H1 (cell line): ENCODE measurements around the gene CST6. TPM values are rescaled to one million over a fixed set of nuclear protein-coding genes. Genes with fewer than 3 reads are reported as not detected.

ENCODE experiments used
- BACH1 ChIP-seq: IDR thresholded peaks from 2 replicates; pipeline ENCODE4 v1.6.1; 2012; ENCODE audit warnings: low read length, improper control_type of control experiment
- CHD1 ChIP-seq: IDR thresholded peaks from 2 replicates; pipeline ENCODE4 v1.6.1; 2012; ENCODE audit warnings: low read depth, low read length, improper control_type of control experiment
- CHD7 ChIP-seq: fragments of 300-600 bp; sonication (generic); IDR thresholded peaks from 2 replicates; pipeline ENCODE4 v1.7.1; 2012; ENCODE audit warnings: low read length, moderate library complexity, mild to moderate bottlenecking, inconsistent platforms; ENCODE audit not compliant: insufficient replicate concordance
- GTF2F1 ChIP-seq: IDR thresholded peaks from 2 replicates; pipeline ENCODE4 v1.6.1; 2012; ENCODE audit warnings: low read depth, low read length, improper control_type of control experiment, borderline replicate concordance
- NANOG ChIP-seq: IDR thresholded peaks from 2 replicates; pipeline ENCODE4 v1.6.1; 2011; ENCODE audit warnings: low read length, low read depth, mild to moderate bottlenecking, inconsistent platforms; ENCODE audit not compliant: insufficient read depth, poor library complexity, severe bottlenecking
- PHF8 ChIP-seq: fragments of 200-600 bp; sonication (generic); conservative IDR thresholded peaks from 2 replicates; pipeline ENCODE4 v1.7.1; 2012; ENCODE audit warnings: low read depth, mild to moderate bottlenecking, inconsistent platforms, low read length, moderate library complexity
- RAD21 ChIP-seq, 2 experiments: IDR thresholded peaks in 1 of 2; conservative IDR thresholded peaks in 1 of 2; 2 replicates each; pipeline ENCODE4 v1.6.1; 2011; ENCODE audit warnings: low read depth in 2 of 2, low read length in 2 of 2, improper control_type of control experiment in 1 of 2, inconsistent platforms in 1 of 2, mild to moderate bottlenecking in 1 of 2, moderate library complexity in 1 of 2
- SP1 ChIP-seq: IDR thresholded peaks from 2 replicates; pipeline ENCODE4 v1.6.1; 2011; ENCODE audit warnings: low read depth, low read length
- SP4 ChIP-seq: IDR thresholded peaks from 2 replicates; pipeline ENCODE4 v1.6.1; 2012; ENCODE audit warnings: low read length, inconsistent platforms
- TAF7 ChIP-seq: optimal IDR thresholded peaks from 2 replicates; pipeline ENCODE3; 2011; ENCODE audit warnings: low read depth, mild to moderate bottlenecking, inconsistent platforms, low read length, moderate library complexity, borderline replicate concordance
- ZNF274 ChIP-seq: IDR thresholded peaks from 2 replicates; pipeline ENCODE4 v1.7.0; 2012; ENCODE audit warnings: low read length, borderline replicate concordance; ENCODE audit errors: extremely low read depth
- polyA plus RNA-seq, 7 experiments: library from polyadenylated mRNA; depleted of rRNA in 3 of 7; stranded (reverse) in 5 of 7; unstranded in 2 of 7; fragments of >200 nt in 5 of 7; fragments of 200-250 nt in 2 of 7; gene quantifications; 1 replicate in 5 of 7; 2 replicates in 1 of 7; 4 replicates in 1 of 7; pipeline versions ENCODE4 v1.2.1 to v1.2.3, GENCODE V29; 2011 to 2013; ENCODE audit warnings: missing spikeins in 2 of 7, mixed read lengths in 2 of 7
- total RNA-seq: library from RNA; stranded (reverse); fragmentation: NEBNext Ultra II Directional; extraction: Animal tissue kit (Norgen Biotek cat#: 25700); gene quantifications from 2 replicates; pipeline ENCODE4 v1.2.1, GENCODE V29; 2021

The CST6 gene
- total and polyA plus RNA-seq, 2 of the 8 experiments (the other 6 are each of a cell fraction or from before 2014, with no cell fraction given) = 1.6 to 7.6 TPM

- TF ChIP-seq CHD7 (no peak), NANOG (no peak), TAF7 (no peak), SP4 (no peak), ZNF274 (no peak), RAD21 (IDR thresholded peaks at IDR 0.05 in 1 of 2, conservative IDR thresholded peaks at IDR 0.05 in 1 of 2; ENCODE audit: low read depth in 2 of 2, low read length in 2 of 2) (no peak), GTF2F1 (no peak), PHF8 (no peak), BACH1 (no peak), SP1 (no peak), CHD1 (no peak)
Observed at GRCh38 chr11:66026017-66026529, 14.3 kb downstream of the CST6 start, which contains the start of gene CATSPER1 (continued).
